LHCN-M2 (cell line): ENCODE measurements around the gene SHROOM3. TPM values are rescaled to one million over a fixed set of nuclear protein-coding genes. Genes with fewer than 3 reads are reported as not detected.
"Not testable (repeated sequence)": the region's sequence is repeated elsewhere in the genome, so short reads cannot be mapped to it uniquely, and the experiment has no call there.

Experiments used
- DNase-seq: peaks from one replicate; pipeline ENCODE4 v3.0.0-alpha.2; 2012; ENCODE audit warnings: low read depth
- total RNA-seq: library from RNA; depleted of rRNA; stranded (reverse); fragments of >200 nt; gene quantifications from 2 replicates; pipeline ENCODE4 v1.2.3, GENCODE V29; 2014

The SHROOM3 gene
- total RNA-seq, 1 experiment from 2014 or later = 0.46 TPM

DNA sequence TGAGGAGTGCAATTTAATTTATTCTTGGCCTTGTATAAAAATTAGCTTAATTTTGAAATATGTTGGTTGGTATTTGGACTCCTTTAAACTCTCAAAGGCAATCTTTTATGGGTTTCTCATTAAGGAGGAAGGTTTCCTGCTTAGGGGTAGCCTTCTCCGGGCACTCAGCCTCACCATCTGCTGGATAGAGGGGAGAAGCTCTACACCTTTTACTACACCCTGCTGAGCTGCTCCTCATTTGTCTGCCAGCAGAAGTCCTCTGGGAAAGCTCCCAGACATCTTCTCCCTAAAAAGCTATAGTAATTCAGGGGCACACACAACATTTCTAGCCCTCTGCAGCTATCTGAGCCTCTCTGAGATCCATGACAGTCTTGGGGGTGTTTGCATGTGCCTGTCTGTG lies 283.8 kb downstream of the SHROOM3 start:
- no peak for DNase-seq

- DNase-seq = no peak
These were observed 285.1 kb downstream of the SHROOM3 start for GRCh38 chr4:76720121-76720520.

- not testable (repeated sequence) for DNase-seq
These were observed 287.1 kb downstream of the SHROOM3 start for GRCh38 chr4:76722146-76722545.

- DNase-seq = no peak
These were observed 287.8 kb downstream of the SHROOM3 start for GRCh38 chr4:76722838-76723237.

DNA sequence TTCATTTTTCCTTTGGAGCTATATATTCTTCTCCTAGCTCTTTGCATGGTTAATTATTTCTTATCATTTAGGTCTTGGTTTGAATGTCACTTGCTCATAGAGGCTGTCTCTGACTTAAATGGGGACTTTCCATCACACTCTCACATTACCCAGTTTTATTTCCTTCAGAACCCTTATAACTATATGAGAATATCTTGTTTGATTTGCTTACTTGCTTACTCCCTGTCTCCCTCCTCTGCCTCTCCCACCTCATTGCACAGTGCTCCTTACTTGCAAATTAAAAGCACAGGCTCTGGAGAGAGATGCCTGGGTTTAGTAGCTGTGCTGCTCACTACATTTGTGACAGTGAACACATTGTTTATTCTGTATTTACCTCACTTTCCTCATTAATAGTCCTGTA lies 288.3 kb downstream of the SHROOM3 start:
- DNase-seq = peak; percentile 45

DNA sequence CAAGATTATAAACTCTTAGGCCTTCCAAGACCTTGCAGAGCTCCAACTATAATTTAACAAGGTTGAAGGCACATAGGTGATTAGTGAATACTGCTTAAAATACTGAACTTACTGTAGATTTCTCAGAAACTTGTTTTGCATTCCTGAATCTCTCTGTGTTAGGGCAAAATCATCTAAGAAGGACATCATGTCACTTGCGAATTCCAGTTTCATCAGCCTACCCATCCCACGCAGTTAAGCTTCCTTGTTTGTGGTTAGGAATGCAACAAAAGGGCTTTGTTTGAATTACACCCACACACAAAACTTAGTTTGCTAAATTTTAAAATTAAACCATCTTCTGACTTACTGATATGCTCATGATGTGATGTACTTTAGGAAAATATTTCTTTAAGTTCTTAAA lies 288.9 kb downstream of the SHROOM3 start:
- peak; percentile 81 for DNase-seq

DNA sequence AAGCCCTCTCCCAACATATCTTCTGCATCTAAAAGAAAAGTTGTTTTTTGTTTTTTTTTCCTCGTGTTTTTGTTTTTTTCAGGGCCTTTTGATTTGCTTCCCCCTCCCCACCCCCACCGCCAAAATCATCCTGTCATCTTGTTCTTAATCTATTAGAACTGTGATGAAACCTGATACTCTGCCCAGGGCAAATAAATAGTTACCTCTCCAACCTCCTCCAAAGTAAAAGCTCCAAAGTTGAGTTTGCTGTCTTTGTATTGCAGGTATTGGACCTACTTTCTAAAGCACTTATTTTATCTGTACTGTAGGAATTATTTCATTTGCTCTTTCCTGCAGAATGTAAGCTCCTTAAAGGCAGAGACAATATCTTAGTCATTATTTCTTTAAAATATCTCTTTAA lies 290.0 kb downstream of the SHROOM3 start:
- DNase-seq = no peak

- DNase-seq = no peak
These were observed 291.1 kb downstream of the SHROOM3 start for GRCh38 chr4:76726176-76726575.

- no peak for DNase-seq
These were observed 291.6 kb downstream of the SHROOM3 start for GRCh38 chr4:76726631-76727030.

DNA sequence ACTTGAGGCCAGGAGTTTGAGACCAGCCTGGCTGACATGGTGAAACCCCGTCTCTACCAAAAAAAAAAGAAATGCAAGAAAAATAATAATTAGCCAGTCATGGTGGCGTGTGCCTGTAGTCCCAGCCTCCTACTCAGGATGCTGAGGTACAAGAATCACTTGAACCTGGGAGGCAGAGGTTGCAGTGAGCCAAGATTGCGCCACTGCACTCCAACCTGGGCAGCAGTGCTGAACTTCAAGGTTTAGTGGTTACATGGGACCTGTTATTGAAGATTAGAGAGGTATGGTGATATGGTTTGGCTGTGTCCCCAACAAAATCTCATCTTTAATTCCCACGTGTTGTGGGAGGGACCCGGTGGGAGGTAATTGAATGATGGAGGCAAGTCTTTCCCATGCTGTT lies 292.9 kb downstream of the SHROOM3 start:
- not testable (repeated sequence) for DNase-seq

- no peak for DNase-seq
These were observed 294.4 kb downstream of the SHROOM3 start for GRCh38 chr4:76729460-76729859.

GRCh38 chr4:76729980-76730379 lies 295.0 kb downstream of the SHROOM3 start:
- DNase-seq = no peak

DNA sequence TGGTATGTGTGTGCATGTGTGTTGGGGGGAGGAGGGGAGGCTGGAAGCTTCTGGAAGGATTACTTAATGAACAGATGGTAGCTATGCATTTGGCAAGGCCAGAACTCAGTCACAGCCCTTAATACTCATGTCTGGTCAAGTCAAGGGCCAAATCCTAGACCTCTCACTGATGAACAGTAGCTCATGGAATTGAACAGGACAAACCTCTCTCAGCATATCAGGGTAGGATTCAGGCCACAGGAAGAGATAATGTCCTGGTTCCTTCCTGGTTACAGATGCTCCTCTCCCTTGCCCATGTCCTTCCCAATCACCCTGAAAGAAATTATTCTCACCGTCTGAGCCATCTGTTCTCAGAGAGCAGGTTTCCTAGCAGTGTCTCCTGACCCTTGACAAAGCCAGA lies 297.2 kb downstream of the SHROOM3 start:
- DNase-seq = no peak

DNA sequence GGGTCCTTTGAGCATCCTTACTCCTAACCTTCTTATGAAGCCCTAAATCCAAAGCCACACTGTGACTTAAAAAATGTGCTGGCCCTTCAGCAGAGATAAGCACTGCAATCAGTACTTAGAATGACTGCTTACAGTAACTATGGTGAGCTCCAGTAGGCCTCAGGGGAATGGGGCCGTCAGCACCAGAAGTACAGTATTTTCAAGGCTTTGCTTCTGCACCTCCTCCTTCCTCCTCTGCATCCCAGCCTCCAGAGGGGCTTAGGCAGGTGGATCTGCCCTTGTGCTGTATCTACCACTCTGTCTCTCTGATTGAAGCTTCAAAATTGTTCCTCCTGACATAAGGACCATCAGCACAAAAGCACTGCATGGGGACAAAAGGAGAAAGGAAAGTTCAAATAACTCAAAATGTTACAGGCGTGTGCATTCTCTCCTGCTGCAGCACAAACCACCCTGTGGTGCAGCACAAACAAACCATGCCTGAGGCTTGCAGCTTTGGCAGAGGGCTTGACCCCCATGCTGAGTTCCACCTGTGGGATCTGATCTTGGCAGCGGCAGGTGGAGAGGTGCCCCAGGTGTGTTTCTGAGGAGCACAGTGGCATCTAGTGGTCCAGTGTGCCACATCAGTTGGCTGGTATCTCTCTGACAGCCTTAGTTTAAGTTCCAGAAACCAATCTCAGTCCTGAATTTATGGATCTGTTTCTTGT lies 298.2 kb downstream of the SHROOM3 start:
- no peak for DNase-seq

DNA sequence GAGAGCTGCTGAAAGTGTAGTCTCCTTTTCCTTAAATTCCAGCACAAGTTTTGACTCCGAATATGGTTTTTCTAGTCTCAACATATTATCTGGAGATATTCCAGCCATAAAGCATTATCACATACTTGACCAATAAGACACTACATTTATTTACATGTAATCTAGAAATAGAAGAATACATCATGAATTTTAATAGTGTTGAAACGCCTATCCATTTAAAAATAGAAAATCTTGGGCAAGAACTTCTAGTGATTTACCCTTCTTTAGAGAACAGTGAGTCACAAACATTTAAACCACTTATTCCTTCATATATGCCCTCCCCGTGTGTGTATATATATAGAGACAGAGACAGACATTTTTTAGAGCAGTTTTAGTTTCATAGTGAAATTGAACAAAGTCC lies 301.4 kb downstream of the SHROOM3 start:
- no peak for DNase-seq

- no peak for DNase-seq
These were observed 302.2 kb downstream of the SHROOM3 start for GRCh38 chr4:76737180-76737579.

DNA sequence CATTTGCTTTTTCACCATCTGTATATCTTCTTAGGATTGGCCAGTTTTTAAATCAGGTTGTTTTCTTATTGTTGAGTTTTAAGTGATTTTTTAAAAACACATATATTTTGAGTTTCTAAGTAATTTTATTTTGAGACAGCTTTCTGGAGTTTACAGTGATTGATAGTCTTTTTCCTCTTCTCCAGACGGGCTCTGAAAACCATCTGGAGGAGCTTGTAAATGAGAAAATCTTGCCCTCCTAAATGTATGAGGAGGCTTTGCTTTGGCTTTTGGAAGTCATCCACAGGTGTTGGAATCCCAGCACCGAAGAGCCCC lies 302.7 kb downstream of the SHROOM3 start:
- no peak for DNase-seq

DNA sequence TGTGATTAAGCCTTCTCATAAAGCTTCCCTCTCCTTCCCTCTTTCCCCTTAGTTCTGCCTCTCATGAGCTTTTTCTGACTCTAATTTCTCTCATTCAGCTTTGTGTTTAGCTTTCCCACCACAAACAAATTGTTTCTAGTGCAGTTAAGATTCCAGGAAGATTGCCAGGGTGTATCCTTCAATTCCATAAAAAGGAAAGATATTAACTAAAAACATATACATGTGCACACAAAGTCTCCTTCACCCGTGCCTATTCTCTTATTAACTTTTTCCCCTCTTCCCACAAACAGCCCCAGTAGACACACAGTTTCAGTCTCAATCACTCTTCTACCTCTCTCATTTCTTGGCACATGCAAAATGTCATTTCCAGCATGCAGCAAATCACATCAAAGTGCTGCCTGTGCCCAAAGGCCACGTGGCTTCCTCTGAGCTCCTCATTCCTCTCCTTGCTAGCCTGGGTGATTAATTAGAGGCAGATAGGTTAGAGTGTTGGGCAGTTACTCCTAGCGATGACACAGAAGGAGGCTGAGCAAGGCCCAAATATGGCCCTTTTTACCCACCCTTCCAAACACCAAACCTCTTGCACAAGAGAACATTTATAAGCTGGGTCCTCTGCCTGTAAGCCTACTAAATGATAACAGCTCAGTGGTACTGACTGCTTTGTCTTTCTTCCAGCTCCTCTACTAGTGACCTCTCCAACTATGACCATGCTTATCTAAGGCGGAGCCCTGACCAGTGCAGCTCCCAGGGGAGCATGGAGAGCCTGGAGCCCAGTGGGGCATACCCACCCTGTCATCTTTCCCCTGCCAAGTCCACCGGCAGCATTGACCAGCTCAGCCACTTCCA lies 303.3 kb downstream of the SHROOM3 start:
- DNase-seq = peak; percentile 58

DNA sequence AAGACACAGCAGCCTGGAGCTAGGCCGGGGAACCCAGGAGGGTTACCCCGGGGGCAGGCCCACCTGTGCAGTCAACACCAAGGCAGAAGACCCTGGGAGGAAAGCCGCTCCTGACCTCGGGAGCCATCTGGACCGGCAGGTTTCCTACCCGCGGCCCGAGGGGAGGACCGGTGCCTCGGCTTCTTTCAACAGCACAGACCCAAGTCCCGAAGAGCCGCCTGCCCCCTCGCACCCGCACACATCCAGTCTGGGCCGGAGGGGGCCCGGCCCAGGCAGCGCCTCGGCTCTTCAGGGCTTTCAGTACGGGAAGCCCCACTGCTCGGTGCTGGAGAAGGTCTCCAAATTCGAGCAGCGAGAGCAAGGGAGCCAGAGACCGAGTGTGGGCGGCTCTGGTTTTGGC lies 305.2 kb downstream of the SHROOM3 start:
- DNase-seq = no peak

DNA sequence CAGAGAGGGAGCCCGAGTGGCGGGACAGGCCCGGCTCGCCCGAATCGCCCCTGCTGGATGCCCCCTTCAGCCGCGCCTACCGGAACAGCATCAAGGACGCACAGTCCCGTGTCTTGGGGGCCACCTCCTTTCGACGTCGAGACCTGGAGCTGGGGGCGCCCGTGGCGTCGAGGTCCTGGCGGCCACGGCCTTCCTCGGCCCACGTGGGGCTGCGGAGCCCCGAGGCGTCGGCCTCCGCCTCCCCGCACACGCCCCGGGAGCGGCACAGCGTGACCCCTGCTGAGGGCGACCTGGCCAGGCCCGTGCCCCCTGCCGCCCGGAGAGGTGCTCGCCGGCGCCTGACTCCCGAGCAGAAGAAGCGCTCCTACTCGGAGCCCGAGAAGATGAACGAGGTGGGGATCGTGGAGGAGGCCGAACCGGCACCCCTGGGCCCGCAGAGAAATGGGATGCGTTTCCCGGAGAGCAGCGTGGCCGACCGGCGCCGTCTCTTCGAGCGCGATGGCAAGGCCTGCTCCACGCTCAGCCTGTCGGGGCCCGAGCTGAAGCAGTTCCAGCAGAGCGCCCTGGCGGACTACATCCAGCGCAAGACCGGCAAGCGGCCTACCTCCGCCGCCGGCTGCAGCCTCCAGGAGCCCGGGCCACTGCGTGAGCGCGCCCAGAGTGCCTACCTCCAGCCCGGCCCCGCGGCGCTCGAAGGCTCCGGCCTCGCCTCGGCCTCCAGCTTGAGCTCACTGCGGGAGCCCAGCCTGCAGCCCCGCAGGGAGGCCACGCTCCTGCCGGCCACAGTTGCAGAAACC lies 306.0 kb downstream of the SHROOM3 start:
- no peak for DNase-seq

GRCh38 chr4:76741663-76742020 lies 306.6 kb downstream of the SHROOM3 start:
- no peak for DNase-seq

- no peak for DNase-seq
These were observed 309.4 kb downstream of the SHROOM3 start for GRCh38 chr4:76744241-76744921.
